ENCODE measurements around the gene SCN1B. TPM values are rescaled to one million over a fixed set of nuclear protein-coding genes. Genes with fewer than 3 reads are reported as not detected.

The SCN1B gene
- total and polyA plus RNA-seq, 2 of the 13 experiments (the other 11 are each of a cell fraction or from before 2014, with no cell fraction given) = 2.7 to 20.1 TPM

GRCh38 chr19:35042056-35042730 lies 11.9 kb downstream of the SCN1B start (continued):
- TF ChIP-seq CENPT (CRISPR knock-in tag; IDR thresholded peaks at IDR 0.05; ENCODE audit: low read depth) (no peak), ZNF441 (CRISPR knock-in tag; IDR thresholded peaks at IDR 0.05; ENCODE audit: borderline replicate concordance) (0 out of 2 replicates have a peak, but pooled peaks have one; percentile 37), MAX (IDR thresholded peaks at IDR 0.05) (no peak; the same call in 1 of the 2 replicates), REXO4 (CRISPR knock-in tag; IDR thresholded peaks at IDR 0.05; ENCODE audit: borderline replicate concordance) (no peak), ARID3A (IDR thresholded peaks at IDR 0.05; ENCODE audit: low read depth, low read length) (no peak), IRX3 (CRISPR knock-in tag; IDR thresholded peaks at IDR 0.05; ENCODE audit: borderline replicate concordance, low read depth) (no peak), ZNF878 (CRISPR knock-in tag; IDR thresholded peaks at IDR 0.05) (no peak; the same call in 1 of the 2 replicates), TBP (CRISPR knock-in tag; IDR thresholded peaks at IDR 0.05) (no peak), POLR2A (IDR thresholded peaks at IDR 0.05; ENCODE audit: insufficient read depth in 1 of 2, low read depth in 2 of 2, low read length in 2 of 2) (peak; percentile 59 to 89), ZNF557 (CRISPR knock-in tag; IDR thresholded peaks at IDR 0.05) (0 out of 2 replicates have a peak, but pooled peaks have one; percentile 7), SMAD1 (CRISPR knock-in tag; IDR thresholded peaks at IDR 0.05; ENCODE audit: borderline replicate concordance, low read depth) (0 out of 2 replicates have a peak, but pooled peaks have one; percentile 25), JUNB (CRISPR knock-in tag; IDR thresholded peaks at IDR 0.05; ENCODE audit: borderline replicate concordance) (no peak), NFRKB (IDR thresholded peaks at IDR 0.05) (no peak), PREB (CRISPR knock-in tag; IDR thresholded peaks at IDR 0.05) (no peak), JDP2 (CRISPR knock-in tag; IDR thresholded peaks at IDR 0.05; ENCODE audit: borderline replicate concordance) (no peak), ZNF780A (CRISPR knock-in tag; IDR thresholded peaks at IDR 0.05) (no peak), ZMYM2 (CRISPR knock-in tag; IDR thresholded peaks at IDR 0.05) (no peak)
- TF ChIP-seq, protein P1, sequence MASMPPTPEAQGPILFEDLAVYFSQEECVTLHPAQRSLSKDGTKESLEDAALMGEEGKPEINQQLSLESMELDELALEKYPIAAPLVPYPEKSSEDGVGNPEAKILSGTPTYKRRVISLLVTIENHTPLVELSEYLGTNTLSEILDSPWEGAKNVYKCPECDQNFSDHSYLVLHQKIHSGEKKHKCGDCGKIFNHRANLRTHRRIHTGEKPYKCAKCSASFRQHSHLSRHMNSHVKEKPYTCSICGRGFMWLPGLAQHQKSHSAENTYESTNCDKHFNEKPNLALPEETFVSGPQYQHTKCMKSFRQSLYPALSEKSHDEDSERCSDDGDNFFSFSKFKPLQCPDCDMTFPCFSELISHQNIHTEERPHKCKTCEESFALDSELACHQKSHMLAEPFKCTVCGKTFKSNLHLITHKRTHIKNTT (CRISPR knock-in tag; IDR thresholded peaks at IDR 0.05) = no peak
- TF ChIP-seq, protein P2, sequence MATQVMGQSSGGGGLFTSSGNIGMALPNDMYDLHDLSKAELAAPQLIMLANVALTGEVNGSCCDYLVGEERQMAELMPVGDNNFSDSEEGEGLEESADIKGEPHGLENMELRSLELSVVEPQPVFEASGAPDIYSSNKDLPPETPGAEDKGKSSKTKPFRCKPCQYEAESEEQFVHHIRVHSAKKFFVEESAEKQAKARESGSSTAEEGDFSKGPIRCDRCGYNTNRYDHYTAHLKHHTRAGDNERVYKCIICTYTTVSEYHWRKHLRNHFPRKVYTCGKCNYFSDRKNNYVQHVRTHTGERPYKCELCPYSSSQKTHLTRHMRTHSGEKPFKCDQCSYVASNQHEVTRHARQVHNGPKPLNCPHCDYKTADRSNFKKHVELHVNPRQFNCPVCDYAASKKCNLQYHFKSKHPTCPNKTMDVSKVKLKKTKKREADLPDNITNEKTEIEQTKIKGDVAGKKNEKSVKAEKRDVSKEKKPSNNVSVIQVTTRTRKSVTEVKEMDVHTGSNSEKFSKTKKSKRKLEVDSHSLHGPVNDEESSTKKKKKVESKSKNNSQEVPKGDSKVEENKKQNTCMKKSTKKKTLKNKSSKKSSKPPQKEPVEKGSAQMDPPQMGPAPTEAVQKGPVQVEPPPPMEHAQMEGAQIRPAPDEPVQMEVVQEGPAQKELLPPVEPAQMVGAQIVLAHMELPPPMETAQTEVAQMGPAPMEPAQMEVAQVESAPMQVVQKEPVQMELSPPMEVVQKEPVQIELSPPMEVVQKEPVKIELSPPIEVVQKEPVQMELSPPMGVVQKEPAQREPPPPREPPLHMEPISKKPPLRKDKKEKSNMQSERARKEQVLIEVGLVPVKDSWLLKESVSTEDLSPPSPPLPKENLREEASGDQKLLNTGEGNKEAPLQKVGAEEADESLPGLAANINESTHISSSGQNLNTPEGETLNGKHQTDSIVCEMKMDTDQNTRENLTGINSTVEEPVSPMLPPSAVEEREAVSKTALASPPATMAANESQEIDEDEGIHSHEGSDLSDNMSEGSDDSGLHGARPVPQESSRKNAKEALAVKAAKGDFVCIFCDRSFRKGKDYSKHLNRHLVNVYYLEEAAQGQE (IDR thresholded peaks at IDR 0.05; ENCODE audit: borderline replicate concordance in 1 of 2, low read depth in 1 of 2, low read length in 2 of 2) = no peak
